SU-DHL-6 (cell line): ENCODE measurements around the gene SLC2A6.

Experiments
- EZH2phosphoT487 ChIP-seq: fragments of 200-600 bp; sonication (generic), shearing (Covaris generic); conservative IDR thresholded peaks from 2 replicates; pipeline ENCODE4 v1.6.1; 2018; ENCODE audit warnings: mild to moderate bottlenecking, antibody characterized with exemption, low read length, moderate library complexity, mixed read lengths
- TF ChIP-seq, protein P1 (sequence below): fragments of 200-600 bp; sonication (generic); IDR thresholded peaks from one replicate; pipeline ENCODE4 v1.5.1; 2017; ENCODE audit warnings: antibody characterized with exemption, mild to moderate bottlenecking, low read length, moderate library complexity; ENCODE audit not compliant: insufficient read depth, poor library complexity, severe bottlenecking

DNA sequence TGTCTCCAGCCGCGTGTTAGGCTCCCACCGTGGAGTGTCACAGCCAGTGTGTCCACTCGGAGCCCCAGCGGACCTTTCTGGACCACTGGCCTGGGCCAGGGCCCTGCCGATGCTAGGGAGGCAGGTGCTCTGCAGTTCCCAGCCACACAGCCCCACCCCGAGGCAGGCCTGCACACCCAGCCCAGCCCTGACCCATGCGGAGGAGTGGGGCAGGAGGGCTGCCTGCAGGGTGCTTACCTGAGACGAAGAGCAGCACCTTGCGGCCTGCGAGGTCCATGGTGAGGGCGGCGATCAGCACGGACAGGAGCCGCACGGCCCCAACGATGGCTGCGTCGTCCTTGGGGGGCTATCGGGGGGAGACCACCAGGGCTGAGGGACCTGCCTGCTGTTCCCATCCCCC, 5.2 kb downstream of the SLC2A6 start:
- TF ChIP-seq, protein P1, sequence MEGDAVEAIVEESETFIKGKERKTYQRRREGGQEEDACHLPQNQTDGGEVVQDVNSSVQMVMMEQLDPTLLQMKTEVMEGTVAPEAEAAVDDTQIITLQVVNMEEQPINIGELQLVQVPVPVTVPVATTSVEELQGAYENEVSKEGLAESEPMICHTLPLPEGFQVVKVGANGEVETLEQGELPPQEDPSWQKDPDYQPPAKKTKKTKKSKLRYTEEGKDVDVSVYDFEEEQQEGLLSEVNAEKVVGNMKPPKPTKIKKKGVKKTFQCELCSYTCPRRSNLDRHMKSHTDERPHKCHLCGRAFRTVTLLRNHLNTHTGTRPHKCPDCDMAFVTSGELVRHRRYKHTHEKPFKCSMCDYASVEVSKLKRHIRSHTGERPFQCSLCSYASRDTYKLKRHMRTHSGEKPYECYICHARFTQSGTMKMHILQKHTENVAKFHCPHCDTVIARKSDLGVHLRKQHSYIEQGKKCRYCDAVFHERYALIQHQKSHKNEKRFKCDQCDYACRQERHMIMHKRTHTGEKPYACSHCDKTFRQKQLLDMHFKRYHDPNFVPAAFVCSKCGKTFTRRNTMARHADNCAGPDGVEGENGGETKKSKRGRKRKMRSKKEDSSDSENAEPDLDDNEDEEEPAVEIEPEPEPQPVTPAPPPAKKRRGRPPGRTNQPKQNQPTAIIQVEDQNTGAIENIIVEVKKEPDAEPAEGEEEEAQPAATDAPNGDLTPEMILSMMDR: no peak
- TF ChIP-seq EZH2phosphoT487: no peak
